ENCODE measurements around the gene ROBO1.

GRCh38 chr3:79534727-79535126 is 233.1 kb downstream of the ROBO1 start:
- TF ChIP-seq EZH2 (IDR thresholded peaks at IDR 0.05; ENCODE audit: borderline replicate concordance, insufficient read depth, low read depth, low read length, poor library complexity, severe bottlenecking), result no peak
- TF ChIP-seq CTCF (IDR thresholded peaks at IDR 0.05), result no peak

Data from B cell (primary cell).